Heart left ventricle (tissue), 16 donors: ENCODE measurements around the gene CYP11A1. TPM values are rescaled to one million over a fixed set of nuclear protein-coding genes. Genes with fewer than 3 reads are reported as not detected.
A peak's percentile ranks its signal among the peaks of the same experiment; 100 is the strongest.

Experiments
- ATAC-seq, 4 donors: fragments of 200-7000 bp; cut with Tn5 transposase; one replicate each; pipeline ENCODE4 v1.9.1; 2020 to 2022; ENCODE audit warnings: moderate library complexity in 4 of 4, mild to moderate bottlenecking in 3 of 4, moderate number of reproducible peaks in 1 of 4
- DNase-seq, 5 donors: peaks; one replicate each; pipeline ENCODE4 v3.0.0-alpha.2; 2020
- H3K27ac ChIP-seq, 12 donors: fragments of 200-600 bp; sonication (generic) in 4 of 12; one replicate each; pipeline versions ENCODE4 v1.5.0 to v1.8.0; 2016 to 2022; ENCODE audit warnings: mild to moderate bottlenecking in 2 of 12
- H3K27me3 ChIP-seq, 9 donors: fragments of 200-600 bp; sonication (generic) in 2 of 9; one replicate each; pipeline versions ENCODE4 v1.5.1 to v1.8.0; 2016 to 2022; ENCODE audit warnings: mild to moderate bottlenecking in 3 of 9
- H3K36me3 ChIP-seq, 9 donors: fragments of 200-600 bp; sonication (generic) in 2 of 9; one replicate each; pipeline versions ENCODE4 v1.5.0 to v1.8.0; 2018 to 2022; ENCODE audit warnings: mild to moderate bottlenecking in 2 of 9
- H3K4me1 ChIP-seq, 12 donors: fragments of 200-600 bp; sonication (generic) in 4 of 12; one replicate each; pipeline versions ENCODE4 v1.5.0 to v1.8.0; 2016 to 2022; ENCODE audit warnings: mild to moderate bottlenecking in 3 of 12
- H3K4me3 ChIP-seq, 12 donors: fragments of 200-600 bp; sonication (generic) in 4 of 12; one replicate each; pipeline versions ENCODE4 v1.5.0 to v1.8.0; 2017 to 2022; ENCODE audit warnings: mild to moderate bottlenecking in 9 of 12, moderate library complexity in 4 of 12
- H3K9me3 ChIP-seq, 12 donors: fragments of 200-600 bp; sonication (generic) in 4 of 12; one replicate each; pipeline versions ENCODE4 v1.5.0 to v1.8.0; 2016 to 2022; ENCODE audit warnings: mild to moderate bottlenecking in 1 of 12
- POLR2A ChIP-seq, 2 donors: fragments of 450-650 bp; IDR thresholded peaks; one replicate each; pipeline ENCODE4 v1.6.1; 2017; ENCODE audit warnings: antibody characterized with exemption in 2 of 2, mild to moderate bottlenecking in 2 of 2, moderate library complexity in 2 of 2
- WGBS, 4 donors: extraction: QIAGEN DNeasy Blood & Tissue Kit in 2 of 4; methylation state at CpG; one replicate each; pipeline versions ENCODE4 v1.1.5 to v1.1.7; 2013 to 2018; 5-methylcytosine and 5-hydroxymethylcytosine counted together
- intact Hi-C, 10 donors: fragments of 100-400 bp; cut with DNase I; formaldehyde crosslinking; loops; one replicate each; pipeline versions ENCODE4 v1.11.1 to v1.14.2; 2022
- polyA plus RNA-seq, 2 donors: library from polyadenylated mRNA; stranded (reverse); fragments of 200-250 nt; gene quantifications; one replicate each; pipeline ENCODE4 v1.2.3, GENCODE V29; 2013
- total RNA-seq, 9 donors: library from RNA; depleted of rRNA in 2 of 9; stranded (reverse); fragments of >200 nt in 2 of 9; fragmentation: NEBNext Ultra II Directional in 3 of 9; extraction: Animal tissue kit (Norgen Biotek cat#: 25700) in 3 of 9; gene quantifications; one replicate each; pipeline versions ENCODE4 v1.1.0 to v1.2.4, GENCODE V29; 2016 to 2023
- TF ChIP-seq, protein P1 (sequence below), 12 donors: fragments of 200-600 bp; sonication (generic) in 4 of 12; IDR thresholded peaks; one replicate each; pipeline versions ENCODE4 v1.5.0 to v1.8.0; 2018 to 2022; ENCODE audit warnings: antibody characterized with exemption in 12 of 12, mild to moderate bottlenecking in 5 of 12
- donor health status: ischemic (EF 13 %, LVEDD 7.1; RV severe dilation, severe dysfunction).
- donor health status: healthy with polysubstance abuse.
- donor health status: DM: no; HTN: yes; CAD: no.
- donor health status: DM: no; HTN: no; CAD: no.
- donor health status: ischemic (EF 25% LVEDD 6.9; RV normal size, moderate dysfunction).
- donor health status: ischemic (EF 25% LVEDD 5.7; RV mildly dilated, moderate dysfunction).
- donor health status: healthy.
- donor health status: DM: yes; HTN: yes; CAD: no.
- donor health status: ischemic (EF 35%, LVEDD 5.7; RV mildly dilated, moderate dysfunction).
- donor health status: nonischemic (EF 11% LVEDD 7.7; RV severe dilation, severe dysfunction).
- donor health status: DM: yes; HTN: yes; CAD: no.
- donor health status: PGD.
- donor health status: ischemic (EF 29% LVEDD 5.4; RV normal size, mild dysfunction).
- donor health status: nonischemic (EF 23%, LVEDD 6.1; RV moderate dilation, normal function).

The CYP11A1 gene
- total and polyA plus RNA-seq, 11 donors = 0.07 to 3.4 (median 0.87) TPM

DNA sequence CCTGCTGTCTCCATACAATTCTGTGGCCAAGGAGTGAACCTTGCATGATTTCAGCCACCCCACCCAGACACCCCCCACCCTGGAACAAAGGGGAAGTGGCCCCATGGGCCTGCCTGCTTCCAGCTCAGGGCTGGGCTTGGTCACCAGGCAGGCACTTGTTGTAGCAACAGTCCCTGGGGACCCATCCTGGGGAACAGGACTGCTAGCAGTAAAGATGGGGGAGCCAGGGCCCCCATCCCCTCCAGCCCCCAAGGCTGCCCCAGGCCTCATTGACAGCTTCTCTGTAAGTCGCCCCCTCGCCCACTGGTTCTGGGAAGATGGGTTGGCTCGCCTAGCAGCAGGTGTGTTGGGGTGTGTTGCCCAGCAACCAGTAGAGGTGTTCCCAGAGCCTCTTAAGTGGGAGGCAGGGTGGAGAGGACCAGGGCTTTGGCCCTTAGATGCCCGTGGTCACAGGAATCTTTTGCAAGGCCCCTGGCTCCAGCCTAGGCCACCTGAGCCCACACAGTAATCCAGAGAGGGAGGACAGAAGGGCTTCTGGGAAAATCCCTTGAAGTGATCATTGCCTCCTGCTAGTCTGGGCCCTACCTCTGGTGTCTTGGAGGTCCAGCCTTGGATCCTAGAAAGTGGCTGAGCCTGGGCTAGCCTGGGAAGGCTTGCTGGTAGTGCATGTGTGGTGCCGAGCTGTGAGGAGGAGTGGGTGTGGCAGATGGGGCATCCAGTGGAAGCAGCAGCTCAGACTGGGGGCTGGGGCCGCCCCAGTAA is 48.9 kb downstream of the CYP11A1 start:
- Histone ChIP-seq H3K27ac (peak overlapping the region in 10 of 12 donors; percentile 71 to 90 (median 80)), H3K9me3 (no peaks in the 10 kb centered on the region), H3K4me3 (no peak overlapping the region), H3K36me3 (no peaks in the 10 kb centered on the region), H3K27me3 (no peaks in the 10 kb centered on the region), H3K4me1 (peaks cover 9 to 63% (median 55%) of the 10 kb centered on the region in 12 donors)
- intact Hi-C loops = loop anchor here in 4 of 10 donors (2.0 to 10.0 kb wide), 4 partner anchors 140 to 344 kb away; no protein-coding TSS in a partner anchor
- TF ChIP-seq POLR2A (IDR thresholded peaks at IDR 0.05) = no peak
- TF ChIP-seq, protein P1, sequence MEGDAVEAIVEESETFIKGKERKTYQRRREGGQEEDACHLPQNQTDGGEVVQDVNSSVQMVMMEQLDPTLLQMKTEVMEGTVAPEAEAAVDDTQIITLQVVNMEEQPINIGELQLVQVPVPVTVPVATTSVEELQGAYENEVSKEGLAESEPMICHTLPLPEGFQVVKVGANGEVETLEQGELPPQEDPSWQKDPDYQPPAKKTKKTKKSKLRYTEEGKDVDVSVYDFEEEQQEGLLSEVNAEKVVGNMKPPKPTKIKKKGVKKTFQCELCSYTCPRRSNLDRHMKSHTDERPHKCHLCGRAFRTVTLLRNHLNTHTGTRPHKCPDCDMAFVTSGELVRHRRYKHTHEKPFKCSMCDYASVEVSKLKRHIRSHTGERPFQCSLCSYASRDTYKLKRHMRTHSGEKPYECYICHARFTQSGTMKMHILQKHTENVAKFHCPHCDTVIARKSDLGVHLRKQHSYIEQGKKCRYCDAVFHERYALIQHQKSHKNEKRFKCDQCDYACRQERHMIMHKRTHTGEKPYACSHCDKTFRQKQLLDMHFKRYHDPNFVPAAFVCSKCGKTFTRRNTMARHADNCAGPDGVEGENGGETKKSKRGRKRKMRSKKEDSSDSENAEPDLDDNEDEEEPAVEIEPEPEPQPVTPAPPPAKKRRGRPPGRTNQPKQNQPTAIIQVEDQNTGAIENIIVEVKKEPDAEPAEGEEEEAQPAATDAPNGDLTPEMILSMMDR (IDR thresholded peaks at IDR 0.05) = no peak
- ATAC-seq = peak; percentile 31 to 66 (median 54)
- 70 to 92% (median 82%) methylated on average over 2 to 6 of the region's 6 CpGs for WGBS, 4 donors
- peak in 4 of 5 donors; percentile 66 to 79 (median 74) for DNase-seq

DNA sequence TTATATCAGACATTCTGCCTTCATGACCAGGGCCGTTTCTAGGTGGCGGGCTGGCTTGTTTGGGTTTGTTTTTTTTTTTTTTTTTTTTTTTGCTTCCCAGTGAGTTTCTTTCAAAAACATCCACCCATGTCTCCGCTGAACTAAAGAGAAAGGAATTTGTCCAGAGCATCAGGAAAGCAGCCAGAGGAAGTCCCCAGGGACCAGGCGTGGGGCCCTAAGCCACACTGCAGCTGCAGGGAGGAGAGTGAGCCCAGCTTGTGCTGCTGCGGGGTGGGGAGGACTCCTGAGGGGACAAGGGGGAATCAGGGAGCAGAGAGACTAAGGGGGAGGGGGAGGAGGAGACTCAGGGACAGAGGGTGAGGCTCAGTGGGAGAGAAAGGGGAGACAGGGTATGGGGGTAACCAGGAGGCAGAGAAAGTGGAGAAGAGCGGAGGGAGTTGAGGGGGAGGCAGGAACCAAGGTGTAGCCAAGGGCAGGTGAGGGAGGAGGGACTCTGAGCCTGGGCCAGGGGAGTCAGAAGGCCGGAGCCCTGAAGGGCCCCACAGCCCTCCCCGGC is 49.5 kb downstream of the CYP11A1 start:
- Histone ChIP-seq H3K27me3 (no peaks in the 10 kb centered on the region), H3K36me3 (no peaks in the 10 kb centered on the region), H3K4me3 (no peak overlapping the region), H3K27ac (peak overlapping the region; percentile 67 to 90 (median 80)), H3K4me1 (peaks cover 9 to 63% (median 55%) of the 10 kb centered on the region in 12 donors), H3K9me3 (no peaks in the 10 kb centered on the region)
- TF ChIP-seq POLR2A (IDR thresholded peaks at IDR 0.05) = no peak
- TF ChIP-seq, protein P1 (IDR thresholded peaks at IDR 0.05) = no peak
- 28 to 48% (median 39%) methylated on average over 8 of the region's 8 CpGs for WGBS, 4 donors
- ATAC-seq = peak; percentile 68 to 81 (median 77)
- intact Hi-C loops = loop anchor here in 4 of 10 donors (2.0 to 10.0 kb wide), 5 partner anchors 137 to 343 kb away; no protein-coding TSS in a partner anchor
- peak; percentile 91 to 93 (median 93) for DNase-seq

DNA sequence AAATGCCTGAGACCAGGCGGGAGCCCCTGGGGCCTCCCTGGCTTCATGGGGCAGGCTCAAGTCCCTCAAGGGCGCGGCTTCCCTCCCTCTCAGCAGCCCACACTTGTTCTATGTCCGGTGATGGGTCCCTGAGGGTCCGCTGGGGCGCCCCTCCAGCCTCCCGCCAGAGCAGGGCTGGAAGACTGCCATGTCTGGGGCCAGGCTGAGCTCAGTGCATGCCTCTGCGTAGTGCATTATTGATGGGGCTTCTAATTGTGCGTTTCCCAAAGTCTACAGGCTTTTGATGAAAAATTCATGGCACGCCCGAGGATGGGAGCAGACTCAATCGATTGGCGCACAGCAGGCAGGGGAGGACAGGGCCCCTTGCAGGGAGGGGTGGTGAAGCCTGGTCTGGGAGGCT is 51.3 kb downstream of the CYP11A1 start:
- DNase-seq = peak in 4 of 5 donors; percentile 44 to 60 (median 50)
- Histone ChIP-seq H3K9me3 (no peaks in the 10 kb centered on the region), H3K27me3 (no peaks in the 10 kb centered on the region), H3K4me3 (no peak overlapping the region), H3K27ac (peak overlapping the region in 10 of 12 donors; percentile 31 to 90 (median 76)), H3K4me1 (peaks cover 9 to 67% (median 55%) of the 10 kb centered on the region in 12 donors), H3K36me3 (no peaks in the 10 kb centered on the region)
- intact Hi-C loops = loop anchor here in 4 of 10 donors (2.0 to 10.0 kb wide), 4 partner anchors 135 to 341 kb away; no protein-coding TSS in a partner anchor
- ATAC-seq = peak in 1 of 4 donors; percentile 15
- WGBS, 4 donors = 33 to 55% (median 38%) methylated on average over 7 to 13 of the region's 13 CpGs
- no peak for TF ChIP-seq POLR2A (IDR thresholded peaks at IDR 0.05)
- TF ChIP-seq, protein P1 (IDR thresholded peaks at IDR 0.05) = no peak

DNA sequence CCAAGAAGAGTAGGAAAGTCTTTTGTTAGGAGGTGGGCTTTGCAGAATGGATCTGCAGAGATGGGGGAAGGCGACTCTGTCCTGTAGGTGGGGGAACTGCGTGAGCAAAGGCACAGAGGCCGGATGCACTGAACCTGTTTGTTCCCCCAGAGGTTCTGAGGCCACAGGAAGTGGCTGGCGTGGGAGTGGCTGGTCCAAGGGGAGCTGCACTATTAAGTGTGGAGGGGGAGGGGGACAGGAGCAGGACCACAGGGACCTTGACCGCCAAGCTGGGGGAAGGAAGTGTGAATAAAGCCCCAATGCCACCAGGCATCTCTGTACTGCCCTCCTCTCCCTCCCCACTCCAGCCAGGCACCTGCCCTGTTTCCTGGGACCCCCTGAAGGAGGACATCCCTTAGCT is 51.8 kb downstream of the CYP11A1 start:
- DNase-seq = peak in 4 of 5 donors; percentile 40 to 55 (median 48)

More for the DNA sequence above, 51.8 kb downstream of the CYP11A1 start:
- peak overlapping the region in 11 of 12 donors; percentile 8 to 89 (median 72) for H3K27ac ChIP-seq
- H3K36me3 ChIP-seq = no peaks in the 10 kb centered on the region
- TF ChIP-seq, protein P1 (IDR thresholded peaks at IDR 0.05) = no peak
- no peak for TF ChIP-seq POLR2A (IDR thresholded peaks at IDR 0.05)
- H3K4me3 ChIP-seq = no peak overlapping the region
- ATAC-seq = peak in 1 of 4 donors; percentile 21
- no peaks in the 10 kb centered on the region for H3K27me3 ChIP-seq
- intact Hi-C loops = loop anchor here in 4 of 10 donors (2.0 to 10.0 kb wide), 4 partner anchors 135 to 341 kb away; no protein-coding TSS in a partner anchor
- no peaks in the 10 kb centered on the region for H3K9me3 ChIP-seq
- WGBS, 4 donors = 48 to 61% (median 53%) methylated on average over 5 of the region's 5 CpGs
- peaks cover 9 to 66% (median 55%) of the 10 kb centered on the region in 12 donors for H3K4me1 ChIP-seq
